ENCODE measurements around the gene MTMR11. TPM values are rescaled to one million over a fixed set of nuclear protein-coding genes. Genes with fewer than 3 reads are reported as not detected.

Gene MTMR11
- polyA plus RNA-seq, 1 donor from 2014 or later: 1.6 TPM

DNA sequence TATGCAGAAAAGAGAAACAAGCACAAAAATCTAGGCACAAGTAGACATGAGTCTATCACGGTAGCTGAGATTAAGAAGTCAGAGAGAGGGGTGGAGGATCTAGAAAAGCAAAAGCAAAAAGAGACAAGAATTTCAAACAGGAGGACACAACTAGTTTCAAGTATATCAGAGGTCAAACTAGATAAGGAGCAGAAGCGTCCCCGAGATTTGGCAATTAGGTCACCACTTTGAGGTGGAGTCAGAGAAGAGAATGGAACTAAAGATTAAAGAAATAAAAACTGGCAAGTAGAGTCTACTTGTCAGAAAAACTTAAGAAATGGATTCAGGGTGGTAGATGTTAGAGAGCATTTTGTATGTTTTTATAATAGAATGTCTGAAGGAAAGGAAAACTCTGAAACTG is 11.3 kb downstream of the MTMR11 start:
- peaks cover 17% of the 10 kb centered on the region for H3K79me2 ChIP-seq (replicated peaks; ENCODE audit: insufficient read depth, low read length)
- no peaks in the 10 kb centered on the region for H4K20me1 ChIP-seq (ENCODE audit: insufficient read depth)
- no peaks in the 10 kb centered on the region for H3K9me2 ChIP-seq (ENCODE audit: insufficient read depth, low read length)
- peaks cover 6% of the 10 kb centered on the region for H3K36me3 ChIP-seq (ENCODE audit: insufficient read depth, low read length)
- H3K9me3 ChIP-seq (ENCODE audit: low read length): no peaks in the 10 kb centered on the region
- H3K4me2 ChIP-seq (ENCODE audit: low read length): no peak overlapping the region
- H3K27me3 ChIP-seq (ENCODE audit: insufficient read depth, low read depth, low read length): no peaks in the 10 kb centered on the region
- H3K4me3 ChIP-seq (ENCODE audit: low read length): peak overlapping the region; percentile 87
- no peak overlapping the region for H3K9ac ChIP-seq (ENCODE audit: low read length)
- no peak for TF ChIP-seq RAD21 (conservative IDR thresholded peaks at IDR 0.05)
- TF ChIP-seq EP300 (conservative IDR thresholded peaks at IDR 0.05; ENCODE audit: poor library complexity, severe bottlenecking): no peak
- TF ChIP-seq REST (IDR thresholded peaks at IDR 0.05; ENCODE audit: borderline replicate concordance): no peak
- TF ChIP-seq MXI1 (conservative IDR thresholded peaks at IDR 0.05; ENCODE audit: poor library complexity, severe bottlenecking): no peak
- no peak for TF ChIP-seq EZH2 (IDR thresholded peaks at IDR 0.05; ENCODE audit: borderline replicate concordance, insufficient read depth, low read length, poor library complexity, severe bottlenecking)
- TF ChIP-seq POLR2AphosphoS5 (IDR thresholded peaks at IDR 0.05): no peak
- TF ChIP-seq SMC3 (conservative IDR thresholded peaks at IDR 0.05; ENCODE audit: poor library complexity): no peak
- no peak for TF ChIP-seq TAF1 (IDR thresholded peaks at IDR 0.05; ENCODE audit: low read depth)
- TF ChIP-seq CTCF (IDR thresholded peaks at IDR 0.05; ENCODE audit: poor library complexity, severe bottlenecking): no peak
- H3K27ac ChIP-seq (ENCODE audit: low read length): no peak overlapping the region
- no peaks in the 10 kb centered on the region for H3F3A ChIP-seq (ENCODE audit: insufficient read depth, low read length, poor library complexity, severe bottlenecking)
- H2AFZ ChIP-seq (ENCODE audit: low read depth, low read length): no peak overlapping the region

GRCh38 chr1:149923626-149924025 is 13.1 kb downstream of the MTMR11 start:
- no peaks in the 10 kb centered on the region for H3K27me3 ChIP-seq (ENCODE audit: insufficient read depth, low read depth, low read length)
- no peak overlapping the region for H2AFZ ChIP-seq (ENCODE audit: low read depth, low read length)
- no peak overlapping the region for H3K4me2 ChIP-seq (ENCODE audit: low read length)
- peaks cover 17% of the 10 kb centered on the region for H3K79me2 ChIP-seq (replicated peaks; ENCODE audit: insufficient read depth, low read length)
- no peak overlapping the region for H3K27ac ChIP-seq (ENCODE audit: low read length)
- no peaks in the 10 kb centered on the region for H4K20me1 ChIP-seq (ENCODE audit: insufficient read depth)
- H3K9me2 ChIP-seq (ENCODE audit: insufficient read depth, low read length): no peaks in the 10 kb centered on the region
- no peak overlapping the region for H3K4me3 ChIP-seq (ENCODE audit: low read length)
- H3F3A ChIP-seq (ENCODE audit: insufficient read depth, low read length, poor library complexity, severe bottlenecking): no peaks in the 10 kb centered on the region
- no peak for TF ChIP-seq POLR2AphosphoS5 (IDR thresholded peaks at IDR 0.05)
- TF ChIP-seq TAF1 (IDR thresholded peaks at IDR 0.05; ENCODE audit: low read depth): no peak
- no peak for TF ChIP-seq EP300 (conservative IDR thresholded peaks at IDR 0.05; ENCODE audit: poor library complexity, severe bottlenecking)
- TF ChIP-seq SMC3 (conservative IDR thresholded peaks at IDR 0.05; ENCODE audit: poor library complexity): no peak
- no peak for TF ChIP-seq REST (IDR thresholded peaks at IDR 0.05; ENCODE audit: borderline replicate concordance)
- TF ChIP-seq MXI1 (conservative IDR thresholded peaks at IDR 0.05; ENCODE audit: poor library complexity, severe bottlenecking): no peak
- TF ChIP-seq CTCF (IDR thresholded peaks at IDR 0.05; ENCODE audit: poor library complexity, severe bottlenecking): no peak
- no peak for TF ChIP-seq RAD21 (conservative IDR thresholded peaks at IDR 0.05)
- no peak overlapping the region for H3K9ac ChIP-seq (ENCODE audit: low read length)
- H3K36me3 ChIP-seq (ENCODE audit: insufficient read depth, low read length): peaks cover 6% of the 10 kb centered on the region
- no peaks in the 10 kb centered on the region for H3K9me3 ChIP-seq (ENCODE audit: low read length)

Data from neural cell (in vitro differentiated cells).